GM23338 (cell line): ENCODE data around the gene CACNA1B. TPM values are rescaled to one million over a fixed set of nuclear protein-coding genes. Genes with fewer than 3 reads are reported as not detected.

Experiments used
- ATAC-seq: fragments of 200-7000 bp; cut with Tn5 transposase; 3 replicates; pipeline ENCODE4 v1.9.1; 2020
- DNase-seq: peaks from one replicate; pipeline ENCODE4 v3.0.0-alpha.2; 2015; ENCODE audit warnings: low spot score
- H2AFZ ChIP-seq: fragments of 200-600 bp; sonication (generic); 2 replicates; pipeline ENCODE4 v1.8.0; 2016; ENCODE audit warnings: antibody characterized with exemption, mild to moderate bottlenecking, moderate library complexity
- H3F3A ChIP-seq: fragments of 200-600 bp; sonication (generic); replicated peaks from 2 replicates; pipeline ENCODE4 v1.8.0; 2017; ENCODE audit warnings: antibody characterized with exemption, mixed run types, low read depth
- H3K27ac ChIP-seq: fragments of 200-600 bp; sonication (generic); 2 replicates; pipeline ENCODE4 v1.6.1; 2016; ENCODE audit warnings: low read depth
- H3K27me3 ChIP-seq: fragments of 200-600 bp; sonication (generic); 2 replicates; pipeline ENCODE4 v1.8.0; 2016; ENCODE audit warnings: mild to moderate bottlenecking, mixed run types, moderate library complexity; ENCODE audit not compliant: insufficient read depth
- H3K36me3 ChIP-seq: fragments of 200-600 bp; sonication (generic); 2 replicates; pipeline ENCODE4 v1.8.0; 2016; ENCODE audit warnings: mild to moderate bottlenecking; ENCODE audit not compliant: insufficient read depth
- H3K4me1 ChIP-seq: fragments of 200-600 bp; sonication (generic); 2 replicates; pipeline ENCODE4 v1.8.0; 2016; ENCODE audit warnings: mild to moderate bottlenecking, moderate library complexity; ENCODE audit not compliant: insufficient read depth
- H3K4me2 ChIP-seq: fragments of 200-600 bp; sonication (generic); 2 replicates; pipeline ENCODE4 v1.7.1; 2017; ENCODE audit warnings: mixed run types
- H3K4me3 ChIP-seq: fragments of 200-600 bp; sonication (generic); 2 replicates; pipeline ENCODE4 v1.6.1; 2016; ENCODE audit warnings: mixed run types
- H3K79me2 ChIP-seq: fragments of 200-600 bp; sonication (generic); replicated peaks from 2 replicates; pipeline ENCODE4 v1.8.0; 2017; ENCODE audit warnings: mild to moderate bottlenecking; ENCODE audit not compliant: insufficient read depth
- H3K9me2 ChIP-seq: fragments of 200-600 bp; sonication (generic); 2 replicates; pipeline ENCODE4 v1.8.0; 2017; ENCODE audit not compliant: insufficient read depth
- H4K20me1 ChIP-seq: fragments of 200-600 bp; sonication (generic); replicated peaks from 2 replicates; pipeline ENCODE4 v1.8.0; 2017; ENCODE audit warnings: mild to moderate bottlenecking; ENCODE audit not compliant: insufficient read depth
- H3K27ac Mint-ChIP-seq: 2 replicates; pipeline ENCODE4 v1.8.0; 2020; ENCODE audit warnings: inconsistent platforms, mild to moderate bottlenecking, moderate library complexity, mixed read lengths
- H3K27me3 Mint-ChIP-seq: 3 replicates; pipeline ENCODE4 v1.8.0; 2022; ENCODE audit warnings: low read depth, mild to moderate bottlenecking, moderate library complexity, mixed read lengths, inconsistent platforms; ENCODE audit not compliant: insufficient read depth, poor library complexity
- H3K36me3 Mint-ChIP-seq: 3 replicates; pipeline ENCODE4 v1.8.0; 2021; ENCODE audit warnings: low read depth, mild to moderate bottlenecking, inconsistent platforms, moderate library complexity, mixed read lengths
- H3K4me1 Mint-ChIP-seq: 3 replicates; pipeline ENCODE4 v1.8.0; 2020; ENCODE audit warnings: mild to moderate bottlenecking, inconsistent platforms, mixed read lengths
- H3K4me3 Mint-ChIP-seq: 3 replicates; pipeline ENCODE4 v1.8.0; 2021; ENCODE audit warnings: moderate library complexity, mild to moderate bottlenecking, inconsistent platforms, mixed read lengths
- H3K9me3 Mint-ChIP-seq: 3 replicates; pipeline ENCODE4 v1.8.0; 2020; ENCODE audit warnings: moderate library complexity, mild to moderate bottlenecking, inconsistent platforms, mixed read lengths
- CREB1 ChIP-seq: fragments of 250-450 bp; sonication (Bioruptor Pico); IDR thresholded peaks from 2 replicates; pipeline ENCODE4 v1.5.0; 2020; ENCODE audit warnings: low read depth, mild to moderate bottlenecking, moderate library complexity
- CTCF ChIP-seq, 2 experiments: fragments of 200-600 bp in 1 of 2; sonication (generic) in 1 of 2; conservative IDR thresholded peaks; 2 replicates each; pipeline versions ENCODE4 v1.5.1 to v1.6.1; 2016 to 2017; ENCODE audit warnings: antibody characterized with exemption in 2 of 2, low read depth in 2 of 2, mild to moderate bottlenecking in 2 of 2, moderate library complexity in 1 of 2
- ETS1 ChIP-seq: IDR thresholded peaks from 2 replicates; pipeline ENCODE4 v1.6.1; 2016; ENCODE audit warnings: antibody characterized with exemption
- EZH2 ChIP-seq: fragments of 200-600 bp; sonication (generic); IDR thresholded peaks from one replicate; pipeline ENCODE4 v1.8.0; 2017; ENCODE audit warnings: antibody characterized with exemption, mild to moderate bottlenecking, low read depth; ENCODE audit not compliant: unreplicated experiment
- EZH2phosphoT487 ChIP-seq: fragments of 200-600 bp; sonication (generic); IDR thresholded peaks from one replicate; pipeline ENCODE4 v1.8.1; 2018; ENCODE audit warnings: antibody characterized with exemption; ENCODE audit not compliant: unreplicated experiment
- JUNB ChIP-seq: IDR thresholded peaks from one replicate; pipeline ENCODE4 v1.6.1; 2016; ENCODE audit warnings: antibody characterized with exemption; ENCODE audit not compliant: unreplicated experiment
- NANOG ChIP-seq: IDR thresholded peaks from 2 replicates; pipeline ENCODE4 v1.6.1; 2016; ENCODE audit warnings: antibody characterized with exemption, borderline replicate concordance
- POLR2AphosphoS5 ChIP-seq: IDR thresholded peaks from 2 replicates; pipeline ENCODE4 v1.6.1; 2016; ENCODE audit warnings: antibody characterized with exemption, low read depth
- REST ChIP-seq: IDR thresholded peaks from one replicate; pipeline ENCODE4 v1.6.1; 2018; ENCODE audit warnings: antibody characterized with exemption; ENCODE audit not compliant: unreplicated experiment
- STAT1 ChIP-seq: IDR thresholded peaks from one replicate; pipeline ENCODE4 v1.6.1; 2016; ENCODE audit warnings: antibody characterized with exemption; ENCODE audit not compliant: unreplicated experiment
- ZNF114 ChIP-seq: fragments of 250-450 bp; sonication (Bioruptor Pico); IDR thresholded peaks from 2 replicates; pipeline ENCODE4 v1.5.0; 2020; ENCODE audit warnings: mild to moderate bottlenecking, moderate library complexity
- ZNF331 ChIP-seq: fragments of 250-450 bp; sonication (Bioruptor Pico); IDR thresholded peaks from 2 replicates; pipeline ENCODE4 v1.5.0; 2020; ENCODE audit warnings: low read depth, mild to moderate bottlenecking, moderate library complexity
- ZNF462 ChIP-seq: fragments of 250-450 bp; sonication (Bioruptor Pico); IDR thresholded peaks from 2 replicates; pipeline ENCODE4 v1.5.0; 2020; ENCODE audit warnings: mild to moderate bottlenecking, moderate library complexity
- polyA plus RNA-seq: library from polyadenylated mRNA; unstranded; fragments of >200 nt; fragmentation: Nextera tagmentation; extraction: Ambion mirVana; gene quantifications from 2 replicates; pipeline ENCODE4 v1.2.1, GENCODE V29; 2016
- total RNA-seq: library from RNA; depleted of rRNA; stranded (reverse); fragments of >200 nt; shearing (Covaris generic); gene quantifications from 2 replicates; pipeline ENCODE4 v1.2.3, GENCODE V29; 2014

CACNA1B gene
- total and polyA plus RNA-seq, 2 experiments from 2014 or later = 1.1 to 10.4 TPM

- peaks cover 10% of the 10 kb centered on the region; the same call in 2 of the 3 replicates for H3K36me3 Mint-ChIP-seq
- TF ChIP-seq REST = no peak
- TF ChIP-seq ETS1 = no peak
- no peak for TF ChIP-seq NANOG
- TF ChIP-seq ZNF114 (CRISPR knock-in tag) = no peak
- TF ChIP-seq CREB1 = no peak
- TF ChIP-seq POLR2AphosphoS5 = no peak
- TF ChIP-seq JUNB = no peak
- no peak for TF ChIP-seq STAT1
- TF ChIP-seq CTCF (conservative IDR thresholded peaks at IDR 0.05; ENCODE audit: low read depth in 2 of 2) = no peak
- TF ChIP-seq ZNF462 (CRISPR knock-in tag) = no peak
- TF ChIP-seq EZH2 = no peak
- TF ChIP-seq EZH2phosphoT487 = no peak
- TF ChIP-seq ZNF331 (CRISPR knock-in tag) = no peak
- H3K27me3 Mint-ChIP-seq = peaks cover 7% of the 10 kb centered on the region
- Histone ChIP-seq H3K9me2 (no peaks in the 10 kb centered on the region), H2AFZ (no peak overlapping the region), H3K4me3 (no peak overlapping the region), H3F3A (no peaks in the 10 kb centered on the region), H4K20me1 (no peaks in the 10 kb centered on the region), H3K4me2 (no peak overlapping the region), H3K36me3 (no peaks in the 10 kb centered on the region), H3K27me3 (no peaks in the 10 kb centered on the region), H3K27ac (no peak overlapping the region), H3K4me1 (no peaks in the 10 kb centered on the region), H3K79me2 (no peaks in the 10 kb centered on the region)
- H3K9me3 Mint-ChIP-seq = no peaks in the 10 kb centered on the region
- ATAC-seq = no peak
- DNase-seq = no peak
- no peaks in the 10 kb centered on the region; the same call in 2 of the 3 replicates for H3K4me1 Mint-ChIP-seq
- peak overlapping the region; percentile 32; the same call in 1 of the 2 replicates for H3K27ac Mint-ChIP-seq
- H3K4me3 Mint-ChIP-seq = no peak overlapping the region
Measured at GRCh38 chr9:137972355-137972987, 94.9 kb downstream of the CACNA1B start.
